EL (cell line): ENCODE results near the gene FAM76A.
A peak's percentile ranks its signal among the peaks of the same experiment; 100 is the strongest.
"Not testable (repeated sequence)": the region's sequence is repeated elsewhere in the genome, so short reads cannot be mapped to it uniquely, and the experiment has no call there.

ENCODE experiments used
- DNase-seq: peaks from one replicate; pipeline ENCODE4 v3.0.0-alpha.2; 2016

Gene FAM76A

GRCh38 chr1:27725374-27726172, at the start of gene FAM76A:
TSS of gene FAM76A (plus strand) at chr1:27725961. CDS start at chr1:27726081, 120 bp downstream.
- DNase-seq: peak; percentile 99

GRCh38 chr1:27676410-27676809, 49.4 kb upstream of the FAM76A start:
- DNase-seq: no peak

GRCh38 chr1:27678747-27679146, 47.0 kb upstream of the FAM76A start:
- DNase-seq: no peak

GRCh38 chr1:27680225-27680791, 45.5 kb upstream of the FAM76A start:
- not testable (repeated sequence) for DNase-seq

- not testable (repeated sequence) for DNase-seq
Measured at GRCh38 chr1:27681580-27681979, 44.2 kb upstream of the FAM76A start.

- DNase-seq: no peak
Measured at GRCh38 chr1:27682351-27682944, 43.3 kb upstream of the FAM76A start.

- no peak for DNase-seq
Measured at GRCh38 chr1:27684176-27684575, 41.6 kb upstream of the FAM76A start.

GRCh38 chr1:27686223-27686990, 39.4 kb upstream of the FAM76A start:
- no peak for DNase-seq

- DNase-seq: no peak
Measured at GRCh38 chr1:27687906-27688305, 37.9 kb upstream of the FAM76A start.

- DNase-seq: peak; percentile 81
Measured at GRCh38 chr1:27689423-27690173, 36.2 kb upstream of the FAM76A start.

GRCh38 chr1:27690183-27690582, 35.6 kb upstream of the FAM76A start:
- DNase-seq: no peak

GRCh38 chr1:27696835-27697234, 28.9 kb upstream of the FAM76A start:
- not testable (repeated sequence) for DNase-seq

GRCh38 chr1:27704958-27705357, 20.8 kb upstream of the FAM76A start:
- no peak for DNase-seq

GRCh38 chr1:27705545-27705944, 20.2 kb upstream of the FAM76A start:
- no peak for DNase-seq

GRCh38 chr1:27710574-27710973, 15.2 kb upstream of the FAM76A start:
- no peak for DNase-seq

GRCh38 chr1:27713139-27713725, 12.5 kb upstream of the FAM76A start:
- DNase-seq: no peak

GRCh38 chr1:27713869-27714513, 11.8 kb upstream of the FAM76A start:
- no peak for DNase-seq

- no peak for DNase-seq
Measured at GRCh38 chr1:27716262-27716895, 9.4 kb upstream of the FAM76A start.

GRCh38 chr1:27719286-27720251, 6.2 kb upstream of the FAM76A start:
- DNase-seq: peak; percentile 15

GRCh38 chr1:27724961-27725373, 794 bp upstream of the FAM76A start:
- DNase-seq: no peak
